ENCODE results near the gene KIAA1958. TPM values are rescaled to one million over a fixed set of nuclear protein-coding genes. Genes with fewer than 3 reads are reported as not detected.

Gene KIAA1958
- polyA plus RNA-seq, 3 donors: 1.9 to 4.2 (median 1.9) TPM

DNA sequence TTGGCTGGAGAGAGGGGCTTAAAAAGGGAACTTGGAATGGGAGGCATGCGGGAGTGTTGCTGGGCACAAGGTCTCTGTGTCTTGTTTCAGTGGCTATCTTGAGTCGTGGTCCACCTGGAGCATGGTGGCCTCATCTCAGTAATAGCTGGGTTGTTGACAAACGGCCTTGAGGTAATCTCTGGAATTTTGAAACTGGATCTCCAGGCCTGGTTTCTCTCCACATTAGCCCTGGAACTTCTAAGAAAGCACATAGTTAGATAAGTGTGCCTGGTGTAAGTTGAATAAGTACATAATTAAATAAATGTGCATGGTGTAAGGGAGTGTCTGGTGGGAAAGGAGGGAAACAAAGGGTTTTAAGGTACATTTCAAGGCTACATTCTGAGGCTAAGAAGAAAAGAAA, 169.0 kb downstream of the KIAA1958 start:
- no peak for DNase-seq
- peaks cover 17 to 20% of the 10 kb centered on the region in 2 donors for H3K36me3 Mint-ChIP-seq
- Histone ChIP-seq H3K9me3 (replicated peaks in 1 of 2; ENCODE audit: control insufficient read depth in 1 of 2, insufficient read depth in 1 of 2, low read length in 2 of 2) (no peaks in the 10 kb centered on the region), H4K20me1 (ENCODE audit: insufficient read depth, low read length) (no peaks in the 10 kb centered on the region), H3K4me3 (replicated peaks in 1 of 3; ENCODE audit: low read depth in 2 of 3, low read length in 3 of 3) (no peak overlapping the region), H2AFZ (ENCODE audit: insufficient read depth, low read depth, low read length, poor library complexity, severe bottlenecking) (no peak overlapping the region), H3K4me2 (replicated peaks; ENCODE audit: extremely low read depth, low read length, poor library complexity, severe bottlenecking) (no peak overlapping the region), H3K36me3 (replicated peaks in 1 of 2; ENCODE audit: control insufficient read depth in 1 of 2, insufficient read depth in 2 of 2, low read length in 2 of 2) (peaks cover 7 to 12% of the 10 kb centered on the region in 2 donors), H3K4me1 (ENCODE audit: control insufficient read depth in 1 of 2, insufficient read depth in 2 of 2, low read length in 2 of 2) (no peaks in the 10 kb centered on the region), H3K27me3 (ENCODE audit: control insufficient read depth in 2 of 2, insufficient read depth in 2 of 2, low read length in 2 of 2) (no peaks in the 10 kb centered on the region), H3K9ac (ENCODE audit: insufficient read depth, low read length, poor library complexity, severe bottlenecking) (no peak overlapping the region), H3K79me2 (ENCODE audit: insufficient read depth, low read length) (no peaks in the 10 kb centered on the region), H3K27ac (ENCODE audit: low read depth in 1 of 2, low read length in 2 of 2) (no peak overlapping the region)
- peaks cover 0 to 2% (median 0%) of the 10 kb centered on the region in 3 donors for H3K27me3 Mint-ChIP-seq (ENCODE audit: low read depth in 3 of 3)
- no peak for TF ChIP-seq CTCF (IDR thresholded peaks at IDR 0.05)
- H3K27ac Mint-ChIP-seq: no peak overlapping the region
- peaks cover 2% of the 10 kb centered on the region for H3K4me1 Mint-ChIP-seq
- peaks cover 0 to 7% (median 5%) of the 10 kb centered on the region in 7 donors for H3K9me3 Mint-ChIP-seq
- intact Hi-C loops (cut with micrococcal nuclease): no loop called here
- WGBS (ENCODE audit: insufficient coverage): 100% methylated on average over 3 of the region's 3 CpGs
- H3K4me3 Mint-ChIP-seq: no peak overlapping the region

DNA sequence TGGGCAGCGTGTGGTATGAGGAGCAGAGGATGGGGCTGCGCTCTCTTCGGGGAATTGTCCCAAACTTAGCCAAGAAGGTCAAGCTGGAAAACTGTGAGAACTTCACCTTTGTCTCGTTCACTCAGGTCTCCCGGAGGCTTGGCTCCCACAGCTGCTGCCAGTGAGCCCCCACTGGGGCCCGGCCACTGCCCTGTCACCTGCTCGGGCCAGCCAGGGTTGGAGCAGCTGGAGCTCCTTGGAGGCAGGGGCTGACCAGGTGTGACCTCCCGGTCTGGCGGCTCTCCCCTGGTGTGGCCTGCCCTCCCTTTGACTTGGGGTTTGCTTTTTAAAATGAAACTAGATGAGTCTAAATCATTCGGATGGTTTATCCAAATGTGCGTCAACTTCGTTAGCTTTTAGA, 173.3 kb downstream of the KIAA1958 start:
- H3K27ac ChIP-seq (ENCODE audit: low read depth in 1 of 2, low read length in 2 of 2): no peak overlapping the region
- no peak overlapping the region for H3K4me3 Mint-ChIP-seq
- peaks cover 0 to 3% (median 0%) of the 10 kb centered on the region in 7 donors for H3K9me3 Mint-ChIP-seq
- no peak overlapping the region for H3K9ac ChIP-seq (ENCODE audit: insufficient read depth, low read length, poor library complexity, severe bottlenecking)
- H3K4me2 ChIP-seq (replicated peaks; ENCODE audit: extremely low read depth, low read length, poor library complexity, severe bottlenecking): no peak overlapping the region
- no peak overlapping the region for H3K4me3 ChIP-seq (replicated peaks in 1 of 3; ENCODE audit: low read depth in 2 of 3, low read length in 3 of 3)
- H4K20me1 ChIP-seq (ENCODE audit: insufficient read depth, low read length): no peaks in the 10 kb centered on the region
- DNase-seq: no peak
- H3K27me3 ChIP-seq (ENCODE audit: control insufficient read depth in 2 of 2, insufficient read depth in 2 of 2, low read length in 2 of 2): no peaks in the 10 kb centered on the region
- peaks cover 2% of the 10 kb centered on the region for H3K4me1 Mint-ChIP-seq
- no peak for TF ChIP-seq CTCF (IDR thresholded peaks at IDR 0.05)
- H3K4me1 ChIP-seq (ENCODE audit: control insufficient read depth in 1 of 2, insufficient read depth in 2 of 2, low read length in 2 of 2): no peaks in the 10 kb centered on the region
- no peaks in the 10 kb centered on the region for H3K9me3 ChIP-seq (replicated peaks in 1 of 2; ENCODE audit: control insufficient read depth in 1 of 2, insufficient read depth in 1 of 2, low read length in 2 of 2)
- peaks cover 13 to 15% of the 10 kb centered on the region in 2 donors for H3K36me3 Mint-ChIP-seq
- 100% methylated on average over 7 of the region's 12 CpGs for WGBS (ENCODE audit: insufficient coverage)
- peaks cover 0 to 2% (median 0%) of the 10 kb centered on the region in 3 donors for H3K27me3 Mint-ChIP-seq (ENCODE audit: low read depth in 3 of 3)
- no peak overlapping the region for H2AFZ ChIP-seq (ENCODE audit: insufficient read depth, low read depth, low read length, poor library complexity, severe bottlenecking)
- peaks cover 7 to 12% of the 10 kb centered on the region in 2 donors for H3K36me3 ChIP-seq (replicated peaks in 1 of 2; ENCODE audit: control insufficient read depth in 1 of 2, insufficient read depth in 2 of 2, low read length in 2 of 2)
- intact Hi-C loops (cut with micrococcal nuclease): no loop called here
- no peaks in the 10 kb centered on the region for H3K79me2 ChIP-seq (ENCODE audit: insufficient read depth, low read length)
- no peak overlapping the region for H3K27ac Mint-ChIP-seq

Measured in CD14-positive monocyte (primary cell).